ENCODE results near the gene ACYP2.
"Not testable (repeated sequence)": the region's sequence is repeated elsewhere in the genome, so short reads cannot be mapped to it uniquely, and the experiment has no call there.

Gene ACYP2

DNA sequence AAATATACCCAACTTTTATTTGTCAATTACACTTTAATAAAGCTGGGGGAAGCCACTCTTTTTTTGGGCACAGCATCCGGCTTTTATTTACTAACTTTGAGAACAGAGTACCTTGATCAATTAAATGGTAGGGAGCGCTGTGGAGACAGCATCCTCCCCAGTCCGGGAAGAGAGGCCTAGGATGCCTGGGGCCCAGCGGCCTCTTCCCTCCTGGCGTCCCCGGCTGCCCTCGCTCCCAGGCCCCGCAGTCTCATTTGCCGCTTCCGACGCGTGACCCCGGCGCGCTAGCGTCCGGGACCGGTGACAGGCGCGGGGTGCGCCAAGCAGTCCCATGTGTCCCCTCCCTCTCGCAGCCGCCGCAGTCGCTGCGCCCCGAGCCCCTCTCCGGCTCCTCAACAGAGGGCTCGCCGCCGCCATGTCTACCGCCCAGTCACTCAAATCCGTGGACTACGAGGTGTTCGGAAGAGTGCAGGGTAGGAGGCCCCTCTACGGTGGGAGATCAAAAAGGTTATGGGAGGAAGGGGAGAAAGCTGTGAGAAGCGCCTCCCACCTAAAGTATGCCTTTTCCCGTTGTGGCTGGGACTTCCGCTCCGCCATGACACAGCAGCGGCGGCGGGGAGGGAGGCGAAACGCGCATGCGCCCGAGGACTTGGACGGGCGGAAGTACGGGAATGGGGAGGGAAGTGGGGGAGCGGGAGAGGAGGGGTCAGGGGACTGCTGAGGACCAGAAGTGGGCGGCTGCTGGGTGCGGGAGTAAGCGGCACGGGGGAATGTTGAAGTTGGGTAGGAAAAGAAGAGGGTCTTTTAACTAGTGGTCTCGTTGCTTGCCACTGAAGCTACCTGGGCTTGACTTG, at the start of gene ACYP2:
TSS of gene ACYP2 (plus strand) at position 332 of the 854 bp plus-strand sequence.
- DNase-seq: peak; percentile 90

DNA sequence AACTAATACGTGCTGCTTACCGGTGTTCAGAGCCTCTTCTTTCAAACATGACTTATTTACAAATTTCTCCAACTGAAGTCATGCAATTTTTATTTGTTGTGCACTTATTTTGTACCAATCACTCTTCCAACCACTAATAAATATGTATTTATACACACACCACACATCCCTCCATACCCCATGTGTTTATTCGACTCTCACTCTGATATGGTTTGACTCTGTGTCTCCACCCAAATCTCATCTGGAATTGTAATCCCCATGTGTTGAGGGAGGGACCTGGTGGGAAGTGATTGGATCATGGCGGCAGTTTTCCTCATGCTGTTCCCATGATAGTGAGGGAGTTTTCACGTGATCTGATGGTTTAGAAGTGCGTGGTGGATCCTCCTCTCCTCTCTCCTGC, 49.5 kb upstream of the ACYP2 start:
- DNase-seq: no peak

GRCh38 chr2:54067851-54068375, 47.5 kb upstream of the ACYP2 start:
- no peak for DNase-seq

DNA sequence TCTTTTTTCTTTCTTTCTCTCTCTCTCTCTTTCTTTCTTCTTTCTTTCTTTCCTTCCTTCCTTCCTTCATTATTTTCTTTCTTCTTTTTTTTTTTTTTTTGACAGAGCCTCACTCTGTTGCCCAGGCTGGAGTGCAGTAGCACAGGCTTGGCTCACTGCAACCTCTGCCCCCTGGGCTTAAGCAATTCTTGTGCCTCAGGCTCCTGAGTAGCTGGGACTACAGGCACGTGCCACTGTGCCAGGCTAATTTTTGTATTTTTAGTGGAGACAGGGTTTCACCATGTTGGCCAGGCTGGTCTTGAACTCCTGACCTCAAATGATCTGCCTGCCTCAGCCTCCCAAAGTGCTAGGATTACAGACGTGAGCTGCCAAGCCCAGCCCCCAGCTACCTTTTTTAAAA, 42.9 kb upstream of the ACYP2 start:
- DNase-seq: not testable (repeated sequence)

- peak; percentile 13 for DNase-seq
Observed at GRCh38 chr2:54073796-54074195, 41.6 kb upstream of the ACYP2 start.

GRCh38 chr2:54074606-54075341, 40.6 kb upstream of the ACYP2 start:
- no peak for DNase-seq

- no peak for DNase-seq
Observed at GRCh38 chr2:54076586-54076985, 38.8 kb upstream of the ACYP2 start.

DNA sequence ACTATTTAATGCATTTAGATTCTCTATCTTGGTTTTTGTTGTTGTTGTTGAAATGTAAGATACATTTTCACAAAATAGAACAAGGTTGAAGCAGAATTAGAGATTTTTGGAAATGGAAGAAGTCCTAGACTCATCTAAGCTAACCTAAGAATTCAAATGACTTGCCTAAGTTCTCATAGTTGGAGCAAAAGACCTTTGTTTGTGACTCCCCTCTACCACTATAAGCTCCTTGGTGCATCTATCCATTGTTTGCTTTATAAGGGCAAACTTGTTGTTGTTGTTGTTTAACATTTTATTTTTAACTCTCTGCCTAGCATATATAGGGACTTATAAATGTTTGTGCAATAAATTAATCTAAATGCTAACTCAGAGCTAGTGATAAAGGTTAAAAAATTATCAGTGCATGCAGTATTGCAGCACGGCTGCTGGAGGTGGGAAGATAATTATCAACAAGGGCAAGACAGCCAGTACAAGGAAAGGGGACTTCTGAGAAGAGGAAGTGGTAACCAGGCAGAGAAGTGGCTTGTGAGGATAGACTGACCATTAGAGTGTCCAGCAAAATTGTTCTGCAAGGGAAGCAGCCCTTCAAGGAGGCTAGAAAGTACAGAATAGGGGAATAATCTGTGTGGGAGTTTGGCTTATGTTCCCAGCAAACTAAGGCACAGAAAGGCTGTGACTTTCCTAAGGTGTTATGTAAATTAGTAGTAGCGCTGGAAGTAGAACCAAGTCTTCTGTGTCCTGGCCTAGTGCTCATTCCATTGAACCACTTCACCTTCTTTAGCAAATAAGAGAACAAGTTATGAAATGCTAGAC, 38.1 kb upstream of the ACYP2 start:
- no peak for DNase-seq

GRCh38 chr2:54079331-54079730, 36.1 kb upstream of the ACYP2 start:
- no peak for DNase-seq

- DNase-seq: peak; percentile 37
Observed at GRCh38 chr2:54081574-54081973, 33.8 kb upstream of the ACYP2 start.

GRCh38 chr2:54083021-54083420, 32.4 kb upstream of the ACYP2 start:
- no peak for DNase-seq

- DNase-seq: no peak
Observed at GRCh38 chr2:54083445-54083844, 32.0 kb upstream of the ACYP2 start.

- no peak for DNase-seq
Observed at GRCh38 chr2:54084600-54084999, 30.8 kb upstream of the ACYP2 start.

GRCh38 chr2:54085069-54085468, 30.3 kb upstream of the ACYP2 start:
- DNase-seq: no peak

- no peak for DNase-seq
Observed at GRCh38 chr2:54086157-54086556, 29.3 kb upstream of the ACYP2 start.

DNA sequence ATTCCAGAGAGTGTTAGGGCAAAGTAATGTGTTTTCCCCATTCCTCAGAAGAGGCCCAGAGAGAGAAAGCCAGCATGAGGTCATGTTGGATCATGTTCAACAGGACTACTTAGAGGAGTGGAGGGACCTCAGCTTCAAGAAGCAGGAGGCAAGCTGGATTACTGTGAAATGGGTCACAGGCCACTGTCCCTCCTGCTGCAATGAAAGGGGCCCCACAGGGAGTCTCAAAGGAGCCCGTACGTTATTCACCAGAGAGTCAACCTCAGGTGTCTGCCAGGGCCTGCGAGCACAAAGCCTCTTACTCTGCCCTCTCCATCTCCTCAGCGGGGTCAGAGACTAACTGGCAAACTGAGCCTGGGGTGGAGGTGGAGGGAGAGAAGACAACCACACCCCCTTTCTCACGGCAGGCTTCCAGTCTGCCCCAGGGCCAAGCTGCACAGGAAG, 27.2 kb upstream of the ACYP2 start:
- no peak for DNase-seq

DNA sequence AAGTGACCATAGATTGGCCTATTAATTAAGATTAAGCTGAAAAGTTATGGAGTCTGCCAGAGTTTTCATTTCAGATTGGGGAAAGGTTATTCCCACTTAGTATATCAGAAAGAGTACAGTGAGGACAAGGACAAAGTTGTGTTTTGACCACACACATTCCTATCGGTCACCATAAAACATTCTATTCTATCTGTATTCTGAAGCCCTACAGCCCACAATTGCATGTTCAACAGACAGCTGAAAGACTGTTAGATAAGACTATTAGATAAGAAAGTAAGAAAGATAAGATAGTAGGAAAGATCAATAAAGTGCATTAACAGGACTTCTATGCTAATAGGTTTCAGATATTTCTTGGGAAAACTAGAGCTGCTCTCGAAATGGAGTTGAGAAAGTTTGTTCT, 26.7 kb upstream of the ACYP2 start:
- no peak for DNase-seq

- no peak for DNase-seq
Observed at GRCh38 chr2:54090521-54091117, 24.8 kb upstream of the ACYP2 start.

- no peak for DNase-seq
Observed at GRCh38 chr2:54092940-54093339, 22.5 kb upstream of the ACYP2 start.

DNA sequence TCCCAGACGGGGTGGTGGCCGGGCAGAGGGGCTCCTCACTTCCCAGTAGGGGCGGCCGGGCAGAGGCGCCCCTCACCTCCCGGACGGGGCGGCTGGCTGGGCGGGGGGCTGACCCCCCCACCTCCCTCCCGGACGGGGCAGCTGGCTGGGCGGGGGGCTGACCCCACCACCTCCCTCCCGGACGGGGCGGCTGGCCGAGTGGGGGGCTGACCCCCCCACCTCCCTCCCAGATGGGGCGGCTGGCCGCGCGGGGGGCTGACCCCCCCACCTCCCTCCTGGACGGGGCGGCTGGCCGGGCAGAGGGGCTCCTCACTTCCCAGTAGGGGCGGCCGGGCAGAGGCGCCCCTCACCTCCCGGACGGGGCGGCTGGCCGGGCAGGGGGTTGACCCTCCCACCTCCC, 20.0 kb upstream of the ACYP2 start:
- not testable (repeated sequence) for DNase-seq

DNA sequence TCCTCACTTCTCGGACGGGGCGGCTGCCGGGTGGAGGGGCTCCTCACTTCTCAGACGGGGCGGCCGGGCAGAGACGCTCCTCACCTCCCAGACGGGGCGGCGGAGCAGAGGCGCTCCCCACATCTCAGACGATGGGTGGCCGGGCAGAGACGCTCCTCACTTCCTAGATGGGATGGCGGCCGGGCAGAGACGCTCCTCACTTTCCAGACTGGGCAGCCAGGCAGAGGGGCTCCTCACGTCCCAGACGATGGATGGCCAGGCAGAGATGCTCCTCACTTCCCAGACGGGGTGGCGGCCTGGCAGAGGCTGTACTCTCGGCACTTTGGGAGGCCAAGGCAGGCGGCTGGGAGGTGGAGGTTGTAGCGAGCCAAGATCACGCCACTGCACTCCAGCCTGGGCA, 19.3 kb upstream of the ACYP2 start:
- DNase-seq: not testable (repeated sequence)

- no peak for DNase-seq
Observed at GRCh38 chr2:54097124-54097523, 18.3 kb upstream of the ACYP2 start.

- DNase-seq: no peak
Observed at GRCh38 chr2:54099370-54099769, 16.0 kb upstream of the ACYP2 start.
